Fibroblast of skin of back (primary cell): ENCODE data around the gene MRPL33. TPM values are rescaled to one million over a fixed set of nuclear protein-coding genes. Genes with fewer than 3 reads are reported as not detected.

Source experiments
- DNase-seq: peaks from one replicate; pipeline ENCODE4 v3.0.0-alpha.2; 2013
- polyA plus RNA-seq, 2 experiments: library from polyadenylated mRNA; unstranded; fragments of 120-200 nt; gene quantifications; one replicate each; pipeline ENCODE4 v1.2.1, GENCODE V29; 2013; ENCODE audit not compliant: insufficient read length in 2 of 2

Gene MRPL33
- polyA plus RNA-seq (2013, experiment 1 of 2; ENCODE audit: insufficient read length): 77.6 TPM
- 88.7 TPM for polyA plus RNA-seq (2013, experiment 2 of 2; ENCODE audit: insufficient read length)

DNA sequence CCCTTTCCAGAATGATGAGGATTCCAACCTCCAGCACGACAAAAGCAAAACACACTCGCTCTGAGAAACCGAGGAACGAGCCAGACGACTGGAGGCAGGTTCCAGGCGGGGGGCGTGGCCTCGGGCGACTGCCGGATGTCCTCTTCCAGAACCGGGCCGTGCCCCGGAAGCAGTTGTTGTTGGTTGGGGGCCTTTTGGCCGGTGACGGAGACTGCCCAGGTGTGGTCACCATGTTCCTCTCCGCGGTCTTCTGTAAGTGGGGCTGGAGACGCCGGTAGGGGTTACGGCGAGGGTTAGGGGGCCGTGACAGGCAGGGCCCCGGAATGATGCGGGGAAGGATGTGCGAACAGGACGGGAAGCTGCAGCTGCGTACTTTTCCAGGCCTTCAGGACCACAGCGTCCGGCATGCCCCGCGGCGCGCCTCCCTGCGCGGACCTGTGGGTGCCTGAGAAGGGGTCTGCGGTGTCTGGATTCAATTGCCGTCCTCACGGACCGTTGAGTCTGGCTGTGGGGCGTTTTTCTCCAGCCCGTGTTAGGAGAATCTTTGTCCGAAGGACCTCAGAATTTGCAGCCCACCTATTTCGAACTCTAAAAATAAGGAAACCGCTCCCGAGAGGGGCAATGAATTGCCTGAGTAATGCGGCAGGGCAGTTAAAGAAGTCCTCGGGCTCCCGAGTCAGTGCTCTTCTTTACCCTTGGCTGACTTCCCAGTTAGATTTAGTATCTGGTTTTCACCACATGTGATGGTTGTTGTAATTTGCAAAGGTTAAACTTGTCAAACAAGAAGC lies at the start of gene MRPL33:
Gene MRPL33, plus strand, starts transcription at position 172 of the 788 bp plus-strand sequence. Its CDS starts 59 bp downstream, at position 231.
- peak; percentile 90 for DNase-seq

DNA sequence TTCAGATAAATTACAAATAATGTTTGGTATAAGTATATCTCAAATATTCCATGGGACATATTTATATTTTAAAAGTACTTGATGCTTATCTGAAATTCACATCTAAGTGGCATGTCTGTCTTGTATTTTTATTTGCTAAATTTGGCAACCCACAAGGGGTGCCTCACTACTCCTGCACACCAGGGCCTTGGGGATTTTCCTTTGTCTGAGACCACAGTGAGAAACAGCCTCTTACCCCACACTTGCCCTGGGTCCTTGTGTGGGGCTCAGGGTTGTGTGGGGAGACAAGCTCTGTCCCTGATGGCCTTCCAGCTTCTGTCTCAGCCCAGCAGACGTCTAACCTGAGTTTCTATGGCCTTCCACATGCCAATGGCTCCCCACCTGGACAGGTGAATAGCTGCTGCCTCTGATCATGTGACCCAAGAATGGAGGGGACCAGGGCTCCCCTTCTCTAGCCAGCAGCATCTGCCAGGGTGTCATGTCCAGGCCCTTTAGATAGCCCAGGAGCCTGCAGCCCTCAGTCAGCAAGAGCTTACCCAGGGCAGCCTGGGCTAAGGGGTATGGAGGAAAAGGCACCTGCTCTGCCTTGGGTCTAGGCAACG lies 49.5 kb upstream of the MRPL33 start:
- no peak for DNase-seq

DNA sequence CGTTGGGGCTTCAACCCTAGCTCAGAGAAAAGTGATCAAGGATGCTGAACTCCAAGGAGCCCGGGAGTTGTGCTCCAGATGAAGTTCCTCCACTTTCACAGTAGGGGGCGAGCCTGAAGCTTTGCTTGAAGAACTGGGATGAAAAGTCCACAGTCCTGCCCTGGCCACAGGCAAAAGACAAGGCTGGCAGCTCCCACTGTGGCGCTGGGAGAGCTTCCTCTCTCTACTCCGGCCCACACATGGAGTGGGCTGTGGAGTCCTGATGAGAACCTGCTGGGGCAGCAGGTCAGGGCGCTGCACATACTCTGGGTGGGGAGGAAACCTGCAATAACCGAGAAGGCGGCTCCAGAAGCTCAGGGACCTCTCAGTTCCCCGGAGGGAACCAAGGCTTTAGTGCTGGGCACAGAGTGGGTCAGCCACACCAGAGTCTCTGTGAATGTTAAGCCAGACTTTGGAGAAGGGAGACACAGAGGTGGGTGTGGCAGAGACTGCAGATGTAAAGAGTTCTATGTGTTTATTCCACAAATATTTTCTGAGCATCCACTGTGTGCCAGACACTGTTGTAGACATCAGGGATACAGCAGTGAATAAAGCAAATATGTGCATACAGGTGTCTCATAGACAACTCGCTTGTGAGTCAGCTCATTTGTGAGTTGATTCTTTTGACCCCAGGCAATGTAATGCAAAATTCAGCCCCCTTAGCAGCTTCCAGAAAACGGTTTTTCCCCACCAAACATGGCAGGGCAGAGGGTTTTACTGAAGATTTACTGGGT lies 48.0 kb upstream of the MRPL33 start:
- peak; percentile 75 for DNase-seq

DNA sequence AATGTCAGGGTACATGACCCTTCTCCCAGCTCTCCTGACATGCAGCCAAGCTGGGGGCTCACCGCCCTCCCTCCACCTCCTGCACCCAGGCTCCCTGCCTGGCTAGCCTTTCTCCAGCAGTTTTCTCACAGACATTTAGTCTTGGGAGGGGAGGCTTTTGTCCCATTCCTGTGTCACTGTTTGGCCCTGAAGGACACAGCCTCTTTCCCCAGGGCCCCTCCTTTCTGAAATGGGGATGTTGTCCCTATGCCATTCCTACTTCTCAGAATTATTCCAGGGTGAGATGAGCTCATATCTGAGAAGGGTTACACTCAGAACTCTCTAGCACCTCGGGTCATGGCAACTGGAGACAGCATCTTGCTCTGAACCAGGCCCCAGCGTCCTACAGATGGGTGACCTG lies 47.3 kb upstream of the MRPL33 start:
- DNase-seq: no peak

DNA sequence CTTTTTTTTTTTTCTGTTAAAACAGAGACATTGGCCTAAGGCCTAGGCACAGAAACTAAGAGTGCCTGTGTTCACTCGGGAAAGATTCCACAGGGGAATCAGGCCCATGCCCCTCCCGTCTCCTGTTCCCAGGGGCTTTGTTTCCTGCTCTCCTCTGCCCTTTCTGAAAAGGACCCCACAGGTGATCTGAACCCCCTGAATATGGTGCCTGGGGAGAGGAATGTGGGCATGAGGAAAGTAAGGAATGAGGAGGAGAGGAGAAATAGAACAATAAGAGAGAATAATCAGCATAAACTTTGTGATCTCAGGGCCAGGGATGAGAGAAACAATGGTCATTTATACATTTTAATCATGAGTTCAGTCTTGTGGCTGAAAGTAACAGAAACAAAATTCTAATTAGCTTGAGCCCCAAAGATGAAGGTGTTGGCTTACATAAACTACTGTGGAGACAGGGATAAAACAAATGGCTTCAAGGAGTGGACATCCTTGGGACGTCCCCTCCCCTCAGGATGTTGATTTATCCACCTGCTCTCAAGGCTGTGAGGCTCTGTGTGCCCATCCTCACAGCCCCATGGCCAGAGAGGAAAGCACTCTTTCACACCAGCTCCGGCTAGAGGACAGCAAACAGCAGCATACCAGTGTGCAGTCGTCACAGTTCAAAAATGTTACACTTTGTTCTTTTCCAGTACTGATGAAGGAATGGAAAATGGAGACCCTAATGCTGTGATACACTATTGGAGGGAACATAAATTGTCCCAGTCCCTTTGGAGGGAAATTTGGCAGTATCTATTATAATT lies 46.4 kb upstream of the MRPL33 start:
- DNase-seq: peak; percentile 62

DNA sequence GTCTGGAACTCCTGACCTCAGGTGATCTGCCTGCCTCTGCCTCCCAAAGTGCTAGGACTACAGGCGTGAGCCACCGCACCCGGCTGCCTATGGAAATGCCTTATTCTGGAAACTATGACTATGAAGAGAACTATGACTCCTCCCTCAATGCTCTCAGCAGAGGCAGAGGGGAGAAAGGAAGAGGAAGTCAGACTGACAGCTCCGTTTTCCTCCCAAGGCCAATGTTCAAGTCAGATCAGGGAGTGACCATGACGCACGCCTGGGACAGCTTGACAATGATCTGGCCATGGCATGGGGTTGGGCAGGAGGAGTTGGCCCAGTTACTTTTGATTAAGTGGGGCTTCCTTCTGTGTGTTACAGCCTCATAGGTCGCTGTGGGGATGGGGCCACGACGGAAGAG lies 44.3 kb upstream of the MRPL33 start:
- no peak for DNase-seq

DNA sequence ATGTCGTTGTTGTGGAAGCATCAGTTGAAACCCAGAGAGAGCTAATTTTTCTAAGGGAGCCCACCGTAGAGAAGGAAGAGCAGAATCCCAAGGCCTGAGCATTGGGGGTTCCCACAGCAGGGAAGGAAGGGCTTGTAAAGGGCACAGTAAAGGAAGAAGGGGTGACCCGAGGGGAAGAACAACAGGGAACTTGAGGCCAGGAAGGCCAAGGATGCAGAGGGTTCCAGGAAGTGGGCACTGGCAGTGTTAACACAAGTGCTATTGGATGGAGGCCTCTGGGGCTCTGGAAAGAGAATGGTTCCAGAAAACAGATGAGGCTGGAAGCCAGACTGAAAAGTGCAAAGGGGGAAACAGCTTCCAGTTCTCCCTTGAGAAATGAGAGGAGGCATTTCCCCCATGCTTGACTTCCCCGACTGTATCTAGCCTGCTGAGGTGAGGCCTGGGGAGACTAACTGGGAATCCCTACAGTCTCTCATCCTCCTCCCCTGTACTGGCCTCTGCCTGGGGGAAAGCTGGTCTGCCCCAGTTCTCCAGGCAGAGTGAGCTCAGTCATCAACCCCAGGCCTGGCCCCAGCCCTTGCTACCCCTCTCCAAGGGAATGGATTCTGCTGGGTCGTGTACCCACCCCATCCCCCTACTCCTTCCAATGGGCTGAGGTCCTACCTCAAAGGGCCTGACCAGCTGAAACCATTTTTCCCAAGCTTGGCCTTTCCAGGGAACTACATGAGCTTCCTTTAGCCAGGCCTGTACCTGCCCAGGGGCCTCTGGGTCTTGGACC lies 43.2 kb upstream of the MRPL33 start:
- DNase-seq: no peak

DNA sequence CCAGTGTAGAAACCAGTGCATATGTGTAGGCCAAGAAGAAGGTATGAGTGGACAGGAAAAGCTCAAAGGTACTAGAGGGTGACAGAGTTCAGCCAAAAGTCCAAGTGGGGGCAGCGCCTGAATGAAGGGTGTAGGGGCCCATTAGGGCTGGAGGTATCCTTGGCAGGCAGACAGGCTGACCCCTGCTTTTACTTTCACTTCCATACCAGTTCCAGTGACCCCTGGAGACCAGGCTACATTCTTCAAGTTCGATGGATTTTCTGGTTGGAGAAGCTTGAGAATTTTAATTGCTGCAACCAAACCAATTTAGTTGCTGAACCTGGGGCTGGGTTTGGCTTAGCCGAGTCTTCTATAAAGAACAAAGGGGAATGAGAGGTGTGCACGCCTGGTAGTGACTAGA lies 42.3 kb upstream of the MRPL33 start:
- DNase-seq: no peak

DNA sequence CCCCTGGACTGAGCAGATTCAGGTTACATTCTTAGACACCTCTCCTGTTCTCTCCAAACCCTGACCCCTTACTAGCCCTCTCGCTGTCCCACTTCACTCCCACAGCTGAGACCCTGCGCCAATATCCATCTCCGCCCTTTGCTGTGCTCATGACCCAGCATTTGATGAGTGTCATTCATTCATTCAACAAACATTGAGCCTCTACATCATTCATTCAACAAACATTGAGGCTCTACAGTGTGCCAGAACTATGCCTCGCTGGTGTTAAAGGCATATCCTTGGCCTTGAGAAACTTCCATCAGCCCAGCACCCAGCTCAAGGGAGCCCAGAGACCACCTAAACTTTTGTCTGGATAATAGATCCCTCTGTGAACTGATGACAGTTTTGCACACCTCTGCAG lies 41.9 kb upstream of the MRPL33 start:
- no peak for DNase-seq

DNA sequence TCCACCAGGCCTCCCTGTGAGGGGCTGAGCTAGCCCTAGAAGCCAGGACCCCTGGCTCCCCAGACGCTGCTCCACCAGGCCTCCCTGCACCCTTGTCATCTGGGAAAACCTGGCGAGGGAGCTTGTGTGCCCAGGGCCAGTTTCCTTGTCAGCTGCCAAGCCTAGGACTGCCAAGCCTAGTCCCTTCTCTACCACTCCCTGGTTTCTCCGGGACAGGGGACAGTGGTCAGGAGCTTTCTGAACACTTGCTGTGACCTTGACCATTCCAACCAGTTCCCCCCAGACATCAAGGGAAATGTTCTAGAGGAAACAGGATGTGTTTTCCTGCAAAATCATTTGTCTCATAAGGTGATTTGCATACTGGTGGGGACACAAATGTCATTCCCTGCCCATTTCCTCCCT lies 41.3 kb upstream of the MRPL33 start:
- no peak for DNase-seq

DNA sequence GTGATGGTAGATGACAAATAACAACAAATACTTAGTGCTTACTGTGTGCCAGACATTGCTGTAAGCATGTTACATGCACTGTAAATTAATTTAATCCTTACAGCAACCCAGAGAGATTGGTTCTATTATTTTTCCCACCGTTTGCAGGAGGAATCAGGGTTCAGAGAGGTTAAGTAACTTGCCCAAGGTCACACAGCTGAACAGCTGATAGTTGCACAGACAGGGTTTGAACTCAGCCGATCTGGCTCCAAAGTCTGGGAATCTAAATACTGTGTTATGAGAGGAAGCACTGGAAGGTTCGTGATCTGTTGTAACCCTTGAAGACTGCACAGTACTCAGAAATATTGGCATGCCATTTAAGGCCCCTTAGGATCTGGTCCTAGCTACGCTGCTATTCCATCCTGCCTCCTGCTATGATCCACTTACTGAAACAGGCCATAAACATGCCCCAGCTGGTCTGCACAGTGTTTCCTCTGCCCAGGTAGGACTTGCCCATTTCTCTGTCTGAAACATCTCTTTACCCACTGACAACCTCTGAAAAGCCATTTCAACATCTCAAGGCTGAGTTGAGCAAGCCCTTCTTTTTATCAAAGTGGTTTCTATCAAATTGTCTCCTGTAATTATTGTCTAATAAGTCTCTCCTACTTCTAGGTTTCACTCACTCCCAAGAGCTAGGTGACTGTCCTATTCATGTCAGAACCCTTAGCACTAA lies 40.4 kb upstream of the MRPL33 start:
- DNase-seq: no peak

DNA sequence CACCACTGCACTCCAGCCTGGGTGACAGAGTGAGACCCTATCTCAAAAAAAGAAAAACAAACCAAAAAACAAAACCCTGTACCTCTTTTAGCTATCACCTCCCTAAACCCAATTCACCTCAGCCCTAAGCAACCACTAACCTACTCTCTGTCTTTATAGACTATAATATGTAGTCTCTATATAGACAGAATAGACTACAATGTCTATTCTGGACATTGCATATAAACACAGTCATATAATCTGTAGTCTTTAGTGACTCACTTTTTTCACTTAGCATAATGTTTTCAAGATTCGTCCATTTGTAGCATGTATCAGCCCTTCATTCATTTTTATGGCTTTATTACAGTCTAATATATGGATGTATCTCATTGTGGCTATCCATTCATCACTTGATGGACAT lies 37.2 kb upstream of the MRPL33 start:
- no peak for DNase-seq

DNA sequence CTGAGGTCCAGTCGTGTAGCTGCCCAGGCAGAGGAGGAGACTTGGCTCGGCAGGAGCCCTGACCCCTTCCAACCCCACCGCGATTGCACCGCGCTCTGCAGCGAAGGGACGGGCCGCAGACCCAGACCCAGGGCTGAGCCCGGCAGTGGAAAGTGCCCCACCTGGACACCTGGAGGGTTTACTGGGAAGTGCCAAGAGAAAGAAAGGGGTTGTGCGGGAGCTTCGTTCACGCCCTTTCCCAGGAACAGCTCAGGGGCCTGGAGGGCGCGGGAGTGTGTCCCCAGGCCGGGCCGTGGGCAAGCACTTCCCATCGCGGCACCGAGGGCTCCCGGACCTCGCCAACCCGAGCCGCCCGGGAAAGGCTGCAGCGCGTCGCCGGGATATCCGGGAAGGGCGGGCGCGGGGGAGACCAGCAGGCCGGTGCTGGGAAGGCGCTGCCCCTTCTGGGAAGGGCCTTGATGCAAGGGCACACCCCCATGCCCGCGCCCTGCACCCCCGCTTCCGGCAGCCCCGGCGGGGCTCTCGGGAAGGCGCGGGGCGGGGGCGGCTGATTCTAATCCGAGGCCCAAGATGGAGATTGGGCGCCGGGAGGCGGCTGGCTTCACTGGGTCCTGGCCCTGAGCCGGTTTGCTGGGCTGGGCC lies 36.1 kb upstream of the MRPL33 start:
- peak; percentile 75 for DNase-seq

DNA sequence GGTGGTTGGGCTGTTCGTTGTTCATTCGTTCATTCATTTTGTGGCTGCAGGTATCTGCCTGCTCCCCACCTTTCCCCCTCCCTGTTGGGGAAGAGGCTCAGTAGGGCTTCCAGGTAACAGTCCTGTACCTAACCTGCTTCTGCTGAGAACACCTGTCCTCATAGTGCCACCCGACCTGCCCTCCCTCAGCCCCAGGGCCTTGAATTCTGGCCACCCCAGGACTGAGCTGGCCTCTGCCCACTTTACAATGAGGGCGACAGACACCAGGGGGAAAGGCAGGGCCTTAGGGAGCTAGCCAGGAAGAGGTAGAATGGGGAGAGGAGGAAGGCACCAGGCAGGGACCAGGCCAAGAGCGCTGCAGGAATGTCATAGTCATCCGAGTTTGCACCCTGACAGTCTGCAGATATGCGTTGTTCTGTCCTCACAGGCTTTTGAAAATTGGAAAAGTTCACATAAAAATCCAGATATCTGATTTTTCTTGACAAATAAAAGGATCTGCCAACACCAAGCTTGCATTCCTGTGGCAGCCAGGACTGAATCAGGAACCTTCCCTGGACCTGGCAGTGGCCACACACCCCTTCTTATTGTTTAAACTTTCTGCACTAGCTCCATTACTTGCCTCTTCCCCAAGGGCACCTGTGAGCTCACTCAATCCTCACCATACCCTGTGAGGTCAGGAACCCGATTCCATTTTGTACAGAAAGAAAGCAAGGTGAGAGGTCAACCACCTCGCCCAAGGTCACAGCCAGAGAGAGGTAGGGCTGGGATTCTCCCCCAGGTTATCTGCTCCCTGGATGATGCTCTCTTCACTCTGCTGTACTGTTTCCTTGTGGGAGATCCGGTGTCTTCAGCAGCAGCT lies 35.3 kb upstream of the MRPL33 start:
- DNase-seq: no peak

DNA sequence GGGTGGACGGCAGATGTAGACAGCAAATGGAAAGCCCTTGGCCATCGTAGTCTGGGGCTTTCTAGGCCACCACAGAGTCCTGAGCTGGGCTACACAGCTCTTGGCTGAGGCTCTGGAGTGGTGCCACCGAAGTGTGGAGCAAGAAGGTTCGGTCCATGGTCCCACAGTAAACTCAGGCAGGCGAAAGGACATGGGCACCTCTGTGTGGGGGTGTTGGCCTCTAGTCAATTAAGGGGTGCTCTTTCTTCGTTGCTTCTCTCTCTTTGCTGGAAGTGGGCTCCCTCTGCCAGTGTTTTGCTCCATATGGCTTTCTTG lies 34.7 kb upstream of the MRPL33 start:
- no peak for DNase-seq

DNA sequence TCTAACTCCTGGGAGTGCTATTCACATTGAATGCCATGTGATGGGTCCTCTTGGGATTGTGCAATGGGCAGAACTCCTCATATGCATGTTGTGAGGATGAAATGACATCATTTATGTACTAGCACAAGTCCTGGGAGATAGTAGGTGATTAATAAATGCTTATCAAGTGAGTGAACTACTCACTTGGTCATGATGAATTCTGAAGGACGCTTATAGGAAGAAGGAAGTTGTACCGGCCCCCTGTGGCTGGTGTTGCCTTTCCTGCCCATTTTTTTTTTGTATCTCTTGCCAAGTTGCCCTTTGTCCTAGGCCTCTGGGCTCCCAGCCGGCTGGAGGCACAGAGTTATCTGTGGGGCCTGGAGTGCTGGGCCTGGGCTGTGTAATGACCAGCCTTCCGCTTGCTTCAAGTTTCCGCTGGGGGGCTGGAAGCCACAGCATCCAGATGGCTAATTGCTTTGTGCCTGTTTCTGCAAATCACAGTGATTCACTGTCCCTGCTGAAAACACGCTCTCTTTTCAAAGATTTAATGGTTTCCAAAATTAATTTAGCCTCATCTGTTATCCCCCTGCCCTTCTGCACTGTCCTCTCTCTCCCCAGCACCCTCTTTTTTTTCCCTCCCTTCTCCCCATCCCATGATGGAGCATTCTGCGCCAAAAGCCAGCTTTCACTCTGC lies 33.7 kb upstream of the MRPL33 start:
- peak; percentile 53 for DNase-seq

DNA sequence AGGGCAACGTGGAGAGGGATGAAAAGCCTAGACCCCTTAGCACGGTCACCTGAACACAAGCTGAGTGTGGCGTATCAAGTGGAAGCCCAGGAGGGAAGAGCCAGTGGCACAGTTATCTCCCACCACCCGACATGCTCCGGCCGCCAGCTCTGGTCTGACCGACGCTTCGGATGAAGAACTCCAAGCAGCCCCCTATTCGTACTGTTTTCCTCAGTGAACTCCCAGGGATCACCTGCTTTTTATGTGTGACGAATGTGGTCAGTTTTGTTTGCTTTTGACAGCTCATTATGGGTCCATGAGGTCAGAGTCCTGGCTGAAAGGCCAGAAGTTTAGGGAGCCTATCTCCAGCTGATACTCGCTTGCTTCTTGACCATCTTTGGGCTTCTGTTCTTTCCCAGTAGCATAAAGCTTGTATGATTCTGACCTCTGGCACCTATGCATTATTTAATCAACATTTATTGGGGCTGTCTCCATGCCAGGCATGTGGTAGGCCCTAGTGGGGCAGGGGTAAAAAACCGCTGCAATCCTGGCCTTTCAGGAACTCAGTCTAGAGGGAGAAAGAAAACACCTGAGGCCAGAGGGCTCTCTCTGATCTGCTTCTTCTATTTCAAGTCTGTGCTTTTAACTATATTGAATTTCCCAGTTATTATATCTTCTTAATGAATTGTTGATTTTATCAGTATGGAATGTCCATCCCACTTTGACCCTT lies 33.0 kb upstream of the MRPL33 start:
- DNase-seq: no peak

DNA sequence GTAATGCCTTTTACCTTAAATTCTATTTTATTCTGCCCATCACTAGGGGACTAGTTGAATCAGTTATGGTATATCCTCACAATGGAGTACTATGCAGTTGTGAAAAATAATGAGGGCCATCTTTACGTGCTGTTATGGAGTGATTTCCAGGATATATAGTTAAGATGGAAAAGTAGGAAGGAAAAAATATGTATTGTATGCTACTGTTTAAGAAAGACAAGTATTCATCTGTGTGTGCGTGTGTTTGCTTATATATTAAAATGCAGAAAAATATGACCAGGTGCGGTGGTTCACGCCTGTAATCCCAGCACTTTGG lies 32.5 kb upstream of the MRPL33 start:
- DNase-seq: no peak

DNA sequence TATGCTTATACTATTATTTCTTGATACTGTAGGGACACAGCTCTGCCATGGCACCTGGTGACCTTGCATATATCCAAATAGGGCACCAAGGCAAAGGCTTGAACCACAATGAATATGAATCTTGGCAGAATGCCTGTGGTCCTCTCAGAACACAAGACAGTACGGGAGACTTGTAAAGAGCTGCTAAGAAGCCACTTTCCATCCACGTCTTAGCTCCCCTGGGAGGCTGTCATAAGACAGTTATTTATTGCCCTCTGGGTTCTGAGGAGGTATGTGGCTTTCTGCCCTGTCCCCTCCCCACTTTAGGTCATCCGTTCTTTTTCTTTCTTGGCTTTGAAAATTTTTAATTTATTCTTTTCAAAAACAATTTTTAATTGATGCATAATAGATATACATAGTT lies 29.8 kb upstream of the MRPL33 start:
- peak; percentile 50 for DNase-seq
